HG03064 (cell line): Measurements from ENCODE around the gene CAMTA1.

ENCODE experiments used
- ATAC-seq: cut with Tn5 transposase; IDR thresholded peaks from one replicate; pipeline ENCODE4 v1.9.1; 2021; ENCODE audit warnings: low read depth; ENCODE audit not compliant: unreplicated experiment

The CAMTA1 gene

GRCh38 chr1:7219031-7219430 lies 433.8 kb downstream of the CAMTA1 start:
- ATAC-seq: no peak

GRCh38 chr1:7220007-7220406 lies 434.8 kb downstream of the CAMTA1 start:
- no peak for ATAC-seq

GRCh38 chr1:7220712-7221252 lies 435.5 kb downstream of the CAMTA1 start:
- no peak for ATAC-seq

GRCh38 chr1:7221826-7222694 lies 436.8 kb downstream of the CAMTA1 start:
- no peak for ATAC-seq

GRCh38 chr1:7222695-7223015 lies 437.4 kb downstream of the CAMTA1 start:
- ATAC-seq: no peak

- no peak for ATAC-seq
These were observed 438.3 kb downstream of the CAMTA1 start for GRCh38 chr1:7223334-7224080.

- ATAC-seq: no peak
These were observed 438.9 kb downstream of the CAMTA1 start for GRCh38 chr1:7224081-7224534.

- no peak for ATAC-seq
These were observed 439.4 kb downstream of the CAMTA1 start for GRCh38 chr1:7224644-7225043.

- no peak for ATAC-seq
These were observed 440.7 kb downstream of the CAMTA1 start for GRCh38 chr1:7225711-7226505.

GRCh38 chr1:7227654-7228053 lies 442.4 kb downstream of the CAMTA1 start:
- no peak for ATAC-seq

- ATAC-seq: no peak
These were observed 443.2 kb downstream of the CAMTA1 start for GRCh38 chr1:7228252-7228961.

GRCh38 chr1:7229186-7229585 lies 443.9 kb downstream of the CAMTA1 start:
- ATAC-seq: no peak

- no peak for ATAC-seq
These were observed 444.7 kb downstream of the CAMTA1 start for GRCh38 chr1:7229696-7230631.

GRCh38 chr1:7232441-7233236 lies 447.4 kb downstream of the CAMTA1 start:
- ATAC-seq: no peak

GRCh38 chr1:7233237-7233540 lies 447.9 kb downstream of the CAMTA1 start:
- ATAC-seq: no peak

- no peak for ATAC-seq
These were observed 448.6 kb downstream of the CAMTA1 start for GRCh38 chr1:7233646-7234470.

GRCh38 chr1:7234471-7234755 lies 449.2 kb downstream of the CAMTA1 start:
- ATAC-seq: no peak
